ENCODE measurements around the gene MFSD6L. TPM values are rescaled to one million over a fixed set of nuclear protein-coding genes. Genes with fewer than 3 reads are reported as not detected.

The MFSD6L gene
- total and polyA plus RNA-seq, 2 experiments from 2014 or later, result not detected

- peak; percentile 12 for TF ChIP-seq CTCF (IDR thresholded peaks at IDR 0.05; ENCODE audit: low read depth, low read length)
- H3K27ac ChIP-seq, result no peak overlapping the region
- H3K9me3 ChIP-seq (ENCODE audit: low read depth), result no peaks in the 10 kb centered on the region
- no peaks in the 10 kb centered on the region for H3K4me1 ChIP-seq (ENCODE audit: low read depth)
- peaks cover 6% of the 10 kb centered on the region for H3K27me3 ChIP-seq
- H3K4me3 ChIP-seq, result no peak overlapping the region
- no peaks in the 10 kb centered on the region for H3K36me3 ChIP-seq
- DNase-seq (ENCODE audit: low read depth in 1 of 2, low spot score in 1 of 2), result no peak
Measured at GRCh38 chr17:8791248-8791909, 7.8 kb downstream of the MFSD6L start.

- H3K27me3 ChIP-seq, result no peaks in the 10 kb centered on the region
- no peaks in the 10 kb centered on the region for H3K9me3 ChIP-seq (ENCODE audit: low read depth)
- no peaks in the 10 kb centered on the region for H3K4me1 ChIP-seq (ENCODE audit: low read depth)
- H3K4me3 ChIP-seq, result no peak overlapping the region
- no peaks in the 10 kb centered on the region for H3K36me3 ChIP-seq
- TF ChIP-seq CTCF (IDR thresholded peaks at IDR 0.05; ENCODE audit: low read depth, low read length), result no peak
- H3K27ac ChIP-seq, result no peak overlapping the region
- no peak for DNase-seq (ENCODE audit: low read depth in 1 of 2, low spot score in 1 of 2)
Measured at GRCh38 chr17:8789743-8790142, 9.4 kb downstream of the MFSD6L start.

- no peak for DNase-seq (ENCODE audit: low read depth in 1 of 2, low spot score in 1 of 2)
- Histone ChIP-seq H3K4me1 (ENCODE audit: low read depth) (no peaks in the 10 kb centered on the region), H3K27me3 (no peaks in the 10 kb centered on the region), H3K27ac (no peak overlapping the region), H3K9me3 (ENCODE audit: low read depth) (no peaks in the 10 kb centered on the region), H3K4me3 (no peak overlapping the region), H3K36me3 (no peaks in the 10 kb centered on the region)
- no peak for TF ChIP-seq CTCF (IDR thresholded peaks at IDR 0.05; ENCODE audit: low read depth, low read length)
Measured at GRCh38 chr17:8788998-8789397, 10.2 kb downstream of the MFSD6L start.

GRCh38 chr17:8785547-8786413 is 13.4 kb downstream of the MFSD6L start:
- no peak overlapping the region for H3K27ac ChIP-seq
- H3K36me3 ChIP-seq, result no peaks in the 10 kb centered on the region
- peak; percentile 80 to 83 for DNase-seq (ENCODE audit: low read depth in 1 of 2, low spot score in 1 of 2)
- H3K4me3 ChIP-seq, result no peak overlapping the region
- H3K4me1 ChIP-seq (ENCODE audit: low read depth), result no peaks in the 10 kb centered on the region
- no peaks in the 10 kb centered on the region for H3K9me3 ChIP-seq (ENCODE audit: low read depth)
- TF ChIP-seq CTCF (IDR thresholded peaks at IDR 0.05; ENCODE audit: low read depth, low read length), result peak; percentile 93
- H3K27me3 ChIP-seq, result no peaks in the 10 kb centered on the region

- TF ChIP-seq CTCF (IDR thresholded peaks at IDR 0.05; ENCODE audit: low read depth, low read length), result no peak
- H3K4me3 ChIP-seq, result no peak overlapping the region
- H3K4me1 ChIP-seq (ENCODE audit: low read depth), result no peaks in the 10 kb centered on the region
- no peaks in the 10 kb centered on the region for H3K27me3 ChIP-seq
- H3K27ac ChIP-seq, result no peak overlapping the region
- no peak for DNase-seq (ENCODE audit: low read depth in 1 of 2, low spot score in 1 of 2)
- no peaks in the 10 kb centered on the region for H3K9me3 ChIP-seq (ENCODE audit: low read depth)
- no peaks in the 10 kb centered on the region for H3K36me3 ChIP-seq
Measured at GRCh38 chr17:8782176-8782575, 17.0 kb downstream of the MFSD6L start.

All from cardiac muscle cell (in vitro differentiated cells and primary cell).